ENCODE data around the gene URAD. TPM values are rescaled to one million over a fixed set of nuclear protein-coding genes. Genes with fewer than 3 reads are reported as not detected.

URAD gene
- total RNA-seq, 2 experiments from 2014 or later = not detected

DNA sequence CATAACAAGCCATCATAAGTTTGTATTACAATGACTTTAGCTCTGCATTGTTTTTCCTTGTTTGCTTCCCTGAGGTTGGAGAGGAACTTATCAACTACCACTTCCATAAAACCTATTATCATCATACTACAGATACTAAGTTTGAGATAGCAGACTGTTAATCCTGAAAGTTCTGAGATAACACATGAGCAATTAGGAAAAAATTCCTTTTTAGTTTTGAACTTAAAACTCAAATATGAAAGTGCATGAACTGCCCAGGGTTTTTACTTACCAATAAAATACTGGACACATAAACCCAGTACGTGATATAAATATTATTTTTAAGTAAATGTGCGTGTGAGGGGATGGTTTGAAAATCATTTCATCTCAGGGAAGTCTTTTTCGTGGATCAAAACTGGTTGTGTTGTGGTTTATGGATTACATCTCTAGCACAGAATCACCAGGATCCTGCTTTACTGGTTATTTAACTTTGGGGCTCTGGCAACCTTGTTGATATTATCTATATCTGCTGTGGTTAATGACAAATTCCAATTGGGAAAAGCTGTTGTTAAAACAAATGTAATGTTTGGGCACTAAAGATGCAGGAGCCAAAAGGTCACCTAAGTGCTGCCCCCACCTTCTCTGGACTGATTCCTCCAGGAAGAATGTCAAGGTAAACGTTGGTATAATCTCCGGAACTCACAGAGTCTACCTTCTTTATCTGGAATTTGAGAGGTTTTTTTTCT, 31.8 kb downstream of the URAD start:
- Histone ChIP-seq H3K9me3 (ENCODE audit: low read length) (no peaks in the 10 kb centered on the region), H3K27ac (ENCODE audit: low read depth, low read length, poor library complexity, severe bottlenecking) (no peak overlapping the region), H3K4me3 (ENCODE audit: low read depth, low read length, poor library complexity, severe bottlenecking) (no peak overlapping the region), H3K36me3 (ENCODE audit: insufficient read depth, low read length) (no peaks in the 10 kb centered on the region), H3K79me2 (ENCODE audit: insufficient read depth, low read depth, low read length) (no peaks in the 10 kb centered on the region), H3K9me2 (ENCODE audit: insufficient read depth, low read length) (no peaks in the 10 kb centered on the region), H2AFZ (ENCODE audit: low read length) (no peak overlapping the region), H4K20me1 (ENCODE audit: insufficient read depth, low read length) (no peaks in the 10 kb centered on the region), H3K4me1 (ENCODE audit: insufficient read depth, low read length, poor library complexity, severe bottlenecking) (no peaks in the 10 kb centered on the region), H3K4me2 (ENCODE audit: low read length) (no peak overlapping the region)
- TF ChIP-seq, protein P1, sequence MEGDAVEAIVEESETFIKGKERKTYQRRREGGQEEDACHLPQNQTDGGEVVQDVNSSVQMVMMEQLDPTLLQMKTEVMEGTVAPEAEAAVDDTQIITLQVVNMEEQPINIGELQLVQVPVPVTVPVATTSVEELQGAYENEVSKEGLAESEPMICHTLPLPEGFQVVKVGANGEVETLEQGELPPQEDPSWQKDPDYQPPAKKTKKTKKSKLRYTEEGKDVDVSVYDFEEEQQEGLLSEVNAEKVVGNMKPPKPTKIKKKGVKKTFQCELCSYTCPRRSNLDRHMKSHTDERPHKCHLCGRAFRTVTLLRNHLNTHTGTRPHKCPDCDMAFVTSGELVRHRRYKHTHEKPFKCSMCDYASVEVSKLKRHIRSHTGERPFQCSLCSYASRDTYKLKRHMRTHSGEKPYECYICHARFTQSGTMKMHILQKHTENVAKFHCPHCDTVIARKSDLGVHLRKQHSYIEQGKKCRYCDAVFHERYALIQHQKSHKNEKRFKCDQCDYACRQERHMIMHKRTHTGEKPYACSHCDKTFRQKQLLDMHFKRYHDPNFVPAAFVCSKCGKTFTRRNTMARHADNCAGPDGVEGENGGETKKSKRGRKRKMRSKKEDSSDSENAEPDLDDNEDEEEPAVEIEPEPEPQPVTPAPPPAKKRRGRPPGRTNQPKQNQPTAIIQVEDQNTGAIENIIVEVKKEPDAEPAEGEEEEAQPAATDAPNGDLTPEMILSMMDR (conservative IDR thresholded peaks at IDR 0.05; ENCODE audit: low read length) = no peak
- no peak for TF ChIP-seq EZH2phosphoT487 (IDR thresholded peaks at IDR 0.05; ENCODE audit: borderline replicate concordance, low read depth, low read length)
- DNase-seq (ENCODE audit: low spot score) = no peak
- POLR2A ChIA-PET = interaction anchor here (0.6 to 0.7 kb wide), 3 partner anchors 172 to 1890 kb away, joined by 3 to 6 read pairs (median 3); no protein-coding TSS in a partner anchor
- intact Hi-C loops (cut with micrococcal nuclease; ENCODE audit: unreplicated experiment) = no loop called here
- BruUV-seq (replicated peaks) = no TSS peak
- CTCF ChIA-PET (ENCODE audit: unreplicated experiment) = no interaction called here

DNA sequence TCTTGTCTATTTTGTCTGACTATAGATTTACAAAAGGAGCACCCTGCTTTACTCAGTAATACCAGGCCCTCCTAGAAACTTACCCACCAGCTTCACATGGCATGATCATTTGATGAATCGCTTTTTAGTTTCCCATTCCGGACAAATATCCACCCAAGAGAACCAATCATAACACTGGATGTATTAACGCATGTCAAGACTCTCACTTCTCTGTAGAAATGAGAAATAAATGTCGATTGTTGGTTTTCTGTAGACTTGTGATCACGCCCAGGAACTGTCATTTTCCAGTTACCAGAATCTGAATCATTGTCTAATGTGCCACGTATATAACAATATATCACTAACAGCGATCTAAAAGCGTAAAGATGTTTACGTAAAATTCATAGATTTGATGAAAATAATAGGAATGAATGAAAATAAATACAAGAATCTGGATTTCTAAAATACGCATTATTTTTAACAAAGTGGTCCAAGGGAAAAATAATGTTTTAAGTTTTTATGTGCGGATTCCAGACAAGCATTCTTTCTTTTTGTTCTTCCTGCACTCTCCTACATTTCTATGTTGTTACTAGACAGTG, 33.4 kb downstream of the URAD start:
- no peak for DNase-seq (ENCODE audit: low spot score)
- ChIA-PET POLR2A (interaction anchor here (0.6 to 0.9 kb wide), 3 partner anchors 19 to 426 kb away, joined by 3 read pairs; no protein-coding TSS in a partner anchor), CTCF (ENCODE audit: unreplicated experiment) (no interaction called here)
- H3K4me1 ChIP-seq (ENCODE audit: insufficient read depth, low read length, poor library complexity, severe bottlenecking) = no peaks in the 10 kb centered on the region
- H3K27ac ChIP-seq (ENCODE audit: low read depth, low read length, poor library complexity, severe bottlenecking) = no peak overlapping the region
- BruUV-seq (replicated peaks) = no TSS peak
- H2AFZ ChIP-seq (ENCODE audit: low read length) = no peak overlapping the region
- H3K4me2 ChIP-seq (ENCODE audit: low read length) = no peak overlapping the region
- no peak for TF ChIP-seq EZH2phosphoT487 (IDR thresholded peaks at IDR 0.05; ENCODE audit: borderline replicate concordance, low read depth, low read length)
- TF ChIP-seq, protein P1 (conservative IDR thresholded peaks at IDR 0.05; ENCODE audit: low read length) = no peak
- H3K36me3 ChIP-seq (ENCODE audit: insufficient read depth, low read length) = no peaks in the 10 kb centered on the region
- H4K20me1 ChIP-seq (ENCODE audit: insufficient read depth, low read length) = no peaks in the 10 kb centered on the region
- no peak overlapping the region for H3K4me3 ChIP-seq (ENCODE audit: low read depth, low read length, poor library complexity, severe bottlenecking)
- H3K79me2 ChIP-seq (ENCODE audit: insufficient read depth, low read depth, low read length) = no peaks in the 10 kb centered on the region
- intact Hi-C loops (cut with micrococcal nuclease; ENCODE audit: unreplicated experiment) = no loop called here
- H3K9me2 ChIP-seq (ENCODE audit: insufficient read depth, low read length) = no peaks in the 10 kb centered on the region
- no peaks in the 10 kb centered on the region for H3K9me3 ChIP-seq (ENCODE audit: low read length)

- no peaks in the 10 kb centered on the region for H3K36me3 ChIP-seq (ENCODE audit: insufficient read depth, low read length)
- intact Hi-C loops (cut with micrococcal nuclease; ENCODE audit: unreplicated experiment) = no loop called here
- TF ChIP-seq EZH2phosphoT487 (IDR thresholded peaks at IDR 0.05; ENCODE audit: borderline replicate concordance, low read depth, low read length) = no peak
- TF ChIP-seq, protein P1 (conservative IDR thresholded peaks at IDR 0.05; ENCODE audit: low read length) = no peak
- ChIA-PET POLR2A (interaction anchor here (0.9 to 1.5 kb wide), 2 partner anchors 9 to 24 kb away, joined by 3 read pairs; no protein-coding TSS in a partner anchor), CTCF (ENCODE audit: unreplicated experiment) (no interaction called here)
- no peaks in the 10 kb centered on the region for H3K9me3 ChIP-seq (ENCODE audit: low read length)
- no peak overlapping the region for H3K4me2 ChIP-seq (ENCODE audit: low read length)
- no peak overlapping the region for H2AFZ ChIP-seq (ENCODE audit: low read length)
- no peaks in the 10 kb centered on the region for H4K20me1 ChIP-seq (ENCODE audit: insufficient read depth, low read length)
- no peaks in the 10 kb centered on the region for H3K4me1 ChIP-seq (ENCODE audit: insufficient read depth, low read length, poor library complexity, severe bottlenecking)
- no TSS peak for BruUV-seq (replicated peaks)
- no peak for DNase-seq (ENCODE audit: low spot score)
- no peaks in the 10 kb centered on the region for H3K79me2 ChIP-seq (ENCODE audit: insufficient read depth, low read depth, low read length)
- H3K4me3 ChIP-seq (ENCODE audit: low read depth, low read length, poor library complexity, severe bottlenecking) = no peak overlapping the region
- H3K9me2 ChIP-seq (ENCODE audit: insufficient read depth, low read length) = no peaks in the 10 kb centered on the region
- no peak overlapping the region for H3K27ac ChIP-seq (ENCODE audit: low read depth, low read length, poor library complexity, severe bottlenecking)
These were observed 34.1 kb downstream of the URAD start for GRCh38 chr13:27954406-27954851.

Data from OCI-LY7 (cell line).